Nephron (organoid): ENCODE measurements around the gene NME2.
A peak's percentile ranks its signal among the peaks of the same experiment; 100 is the strongest.
"Not testable (repeated sequence)": the region's sequence is repeated elsewhere in the genome, so short reads cannot be mapped to it uniquely, and the experiment has no call there.

Experiments used
- H3K27ac Mint-ChIP-seq, 3 experiments: 2 replicates each; pipeline ENCODE4 v1.8.0; 2020; ENCODE audit warnings: mixed read lengths in 3 of 3, mild to moderate bottlenecking in 2 of 3, moderate library complexity in 1 of 3
- H3K27me3 Mint-ChIP-seq: 2 replicates; pipeline ENCODE4 v1.8.0; 2021; ENCODE audit warnings: low read depth, mild to moderate bottlenecking, moderate library complexity, mixed read lengths
- H3K36me3 Mint-ChIP-seq: 2 replicates; pipeline ENCODE4 v1.8.0; 2020; ENCODE audit warnings: low read depth, mixed read lengths
- H3K4me1 Mint-ChIP-seq: 2 replicates; pipeline ENCODE4 v1.8.0; 2020; ENCODE audit warnings: mixed read lengths
- H3K4me3 Mint-ChIP-seq, 3 experiments: 2 replicates each; pipeline ENCODE4 v1.8.0; 2020; ENCODE audit warnings: mild to moderate bottlenecking in 3 of 3, mixed read lengths in 3 of 3, moderate library complexity in 2 of 3
- H3K9me3 Mint-ChIP-seq: 2 replicates; pipeline ENCODE4 v1.8.0; 2020; ENCODE audit warnings: mixed read lengths
- CTCF ChIP-seq, 3 experiments: fragments of 200-600 bp; sonication (generic); IDR thresholded peaks; one replicate each; pipeline ENCODE4 v1.5.0; 2021; ENCODE audit warnings: antibody characterized with exemption in 3 of 3; ENCODE audit not compliant: unreplicated experiment in 3 of 3

Gene NME2

GRCh38 chr17:51120739-51121619 is 45.2 kb upstream of the NME2 start, which contains the start of gene SPAG9:
TSS of gene SPAG9 (minus strand) at chr17:51120868. CDS start at chr17:51120656, 212 bp downstream.
- no peaks in the 10 kb centered on the region for H3K36me3 Mint-ChIP-seq
- no peaks in the 10 kb centered on the region for H3K27me3 Mint-ChIP-seq

GRCh38 chr17:51121620-51122472 is 44.4 kb upstream of the NME2 start:
- H3K27me3 Mint-ChIP-seq, result no peaks in the 10 kb centered on the region
- TF ChIP-seq CTCF (IDR thresholded peaks at IDR 0.05; ENCODE audit: unreplicated experiment in 3 of 3), result no peak
- peaks cover 38% of the 10 kb centered on the region for H3K4me1 Mint-ChIP-seq
- H3K4me3 Mint-ChIP-seq, result peak overlapping the region; percentile 89 to 95 (median 94)
- H3K27ac Mint-ChIP-seq, result peak overlapping the region; percentile 99 to 100 (median 100)
- H3K9me3 Mint-ChIP-seq, result no peaks in the 10 kb centered on the region
- H3K36me3 Mint-ChIP-seq, result no peaks in the 10 kb centered on the region

More at GRCh38 chr17:51120739-51121619, 45.2 kb upstream of the NME2 start, which contains the start of gene SPAG9:
- TF ChIP-seq CTCF (IDR thresholded peaks at IDR 0.05; ENCODE audit: unreplicated experiment in 3 of 3), result no peak
- Mint-ChIP-seq H3K4me3 (peak within 1 kb of the TSS; percentile 94 to 98 (median 95)), H3K27ac (peak within 1 kb of the TSS; percentile 99 to 100 (median 100)), H3K4me1 (peaks cover 41% of the 10 kb centered on the region), H3K9me3 (no peaks in the 10 kb centered on the region)

GRCh38 chr17:51122473-51123115 is 43.6 kb upstream of the NME2 start:
- not testable (repeated sequence) for H3K27me3 Mint-ChIP-seq, H3K9me3 Mint-ChIP-seq, H3K36me3 Mint-ChIP-seq
- Mint-ChIP-seq H3K4me1 (peaks cover 37% of the 10 kb centered on the region), H3K4me3 (peak overlapping the region; percentile 89 to 95 (median 94)), H3K27ac (peak overlapping the region; percentile 99 to 100 (median 100))

DNA sequence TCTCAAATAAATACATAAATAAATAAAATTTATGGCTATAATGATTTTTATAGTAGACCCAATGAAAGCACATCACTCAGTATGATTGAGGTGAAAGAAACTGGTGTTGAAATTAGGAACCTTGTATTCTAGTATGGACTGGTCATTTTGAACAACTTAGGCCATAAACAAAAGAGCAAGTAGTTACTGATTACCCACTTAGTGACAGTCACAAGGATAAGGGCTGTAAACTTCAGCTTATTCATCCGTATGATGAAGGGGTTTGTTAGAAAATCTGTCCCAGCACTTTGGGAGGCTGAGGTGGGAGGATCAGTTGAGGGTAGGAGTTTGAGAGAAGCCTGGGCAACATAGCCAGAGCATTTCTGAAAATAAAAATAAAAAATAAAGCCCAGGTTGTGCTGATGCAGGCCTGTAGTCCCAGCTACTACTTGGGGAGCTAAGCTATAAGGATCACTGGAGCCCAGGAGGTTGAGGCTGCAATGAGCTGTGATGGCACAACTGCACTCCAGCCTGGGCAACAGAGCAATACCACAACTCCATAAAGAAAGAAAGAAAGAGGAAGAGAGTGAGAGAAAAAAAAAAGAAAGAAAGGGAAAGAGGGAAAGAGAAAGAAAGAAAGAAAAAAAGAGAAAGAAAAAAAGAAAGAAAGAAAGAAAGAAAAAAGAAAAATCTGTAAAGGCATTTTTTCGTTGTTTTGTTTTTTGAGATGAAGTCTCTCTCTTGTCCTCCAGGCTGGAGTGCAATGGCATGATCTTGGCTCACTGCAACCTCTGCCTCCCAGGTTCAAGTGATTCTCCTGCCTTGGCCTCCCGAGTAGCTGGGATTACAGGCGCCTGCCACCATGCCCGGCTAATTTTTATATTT is 41.3 kb upstream of the NME2 start:
- Mint-ChIP-seq H3K27me3 (peaks cover 4% of the 10 kb centered on the region), H3K4me1 (peaks cover 18% of the 10 kb centered on the region), H3K4me3 (no peak overlapping the region), H3K9me3 (no peaks in the 10 kb centered on the region), H3K36me3 (no peaks in the 10 kb centered on the region), H3K27ac (peak overlapping the region in 2 of 3 experiments; percentile 76 to 91)
- no peak for TF ChIP-seq CTCF (IDR thresholded peaks at IDR 0.05; ENCODE audit: unreplicated experiment in 3 of 3)

DNA sequence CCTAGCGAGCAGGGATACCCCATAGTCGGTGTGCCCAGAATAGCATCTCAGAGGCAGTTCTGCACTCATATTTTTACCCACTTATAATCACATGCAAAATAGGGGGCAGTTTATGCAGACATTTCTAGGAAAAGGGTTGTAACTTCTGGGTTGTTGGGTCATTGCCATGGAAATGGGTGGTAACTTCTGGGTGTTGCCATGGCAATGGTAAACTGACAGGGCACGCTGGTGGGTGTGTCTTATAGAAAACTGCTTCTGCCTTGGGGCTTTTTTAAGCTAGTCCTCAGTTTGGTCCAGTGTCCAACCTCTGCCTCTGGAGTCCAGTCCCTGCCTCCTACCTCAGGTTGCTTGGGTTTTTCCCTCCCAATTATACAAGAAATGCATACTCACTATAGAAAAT is 38.1 kb upstream of the NME2 start:
- no peaks in the 10 kb centered on the region for H3K4me1 Mint-ChIP-seq
- peak overlapping the region in 1 of 3 experiments; percentile 42 for H3K27ac Mint-ChIP-seq
- H3K36me3 Mint-ChIP-seq, result no peaks in the 10 kb centered on the region

More for the DNA sequence above, 38.1 kb upstream of the NME2 start:
- Mint-ChIP-seq H3K4me3 (no peak overlapping the region), H3K27me3 (peaks cover 6% of the 10 kb centered on the region), H3K9me3 (no peaks in the 10 kb centered on the region)
- no peak for TF ChIP-seq CTCF (IDR thresholded peaks at IDR 0.05; ENCODE audit: unreplicated experiment in 3 of 3)
